Parathyroid adenoma (tissue), 2 donors: ENCODE measurements around the gene SPINDOC.

Experiments
- H2AFZ ChIP-seq: fragments of 300-600 bp; sonication (generic); one replicate; pipeline ENCODE4 v1.7.0; 2017; ENCODE audit warnings: antibody characterized with exemption, mild to moderate bottlenecking
- H3K27ac ChIP-seq: fragments of 300-600 bp; sonication (generic); one replicate; pipeline ENCODE4 v1.7.0; 2017
- H3K27me3 ChIP-seq: fragments of 300-600 bp; sonication (generic); one replicate; pipeline ENCODE4 v1.7.0; 2017; ENCODE audit warnings: low read length; ENCODE audit not compliant: control insufficient read depth, insufficient read depth
- H3K36me3 ChIP-seq: fragments of 300-600 bp; sonication (generic); one replicate; pipeline ENCODE4 v1.7.0; 2017; ENCODE audit warnings: low read length; ENCODE audit not compliant: control insufficient read depth, insufficient read depth
- H3K4me1 ChIP-seq: fragments of 300-600 bp; sonication (generic); one replicate; pipeline ENCODE4 v1.7.0; 2017; ENCODE audit warnings: control low read depth
- H3K4me2 ChIP-seq: fragments of 300-600 bp; sonication (generic); one replicate; pipeline ENCODE4 v1.7.0; 2017; ENCODE audit warnings: low read length
- H3K4me3 ChIP-seq: fragments of 300-600 bp; sonication (generic); one replicate; pipeline ENCODE4 v1.7.0; 2017; ENCODE audit warnings: low read depth, low read length
- H3K79me2 ChIP-seq: fragments of 300-600 bp; sonication (generic); one replicate; pipeline ENCODE4 v1.7.0; 2017; ENCODE audit warnings: control low read depth
- H3K9ac ChIP-seq: fragments of 300-600 bp; sonication (generic); one replicate; pipeline ENCODE4 v1.7.0; 2017; ENCODE audit warnings: mild to moderate bottlenecking
- H3K9me3 ChIP-seq: fragments of 300-600 bp; sonication (generic); one replicate; pipeline ENCODE4 v1.7.0; 2017; ENCODE audit warnings: low read length; ENCODE audit not compliant: control insufficient read depth
- TF ChIP-seq, protein P1 (sequence below): fragments of 300-600 bp; sonication (generic); IDR thresholded peaks from one replicate; pipeline ENCODE4 v1.7.0; 2017; ENCODE audit warnings: antibody characterized with exemption, mild to moderate bottlenecking
- donor health status: primary hyperparathyroidism.

SPINDOC gene

DNA sequence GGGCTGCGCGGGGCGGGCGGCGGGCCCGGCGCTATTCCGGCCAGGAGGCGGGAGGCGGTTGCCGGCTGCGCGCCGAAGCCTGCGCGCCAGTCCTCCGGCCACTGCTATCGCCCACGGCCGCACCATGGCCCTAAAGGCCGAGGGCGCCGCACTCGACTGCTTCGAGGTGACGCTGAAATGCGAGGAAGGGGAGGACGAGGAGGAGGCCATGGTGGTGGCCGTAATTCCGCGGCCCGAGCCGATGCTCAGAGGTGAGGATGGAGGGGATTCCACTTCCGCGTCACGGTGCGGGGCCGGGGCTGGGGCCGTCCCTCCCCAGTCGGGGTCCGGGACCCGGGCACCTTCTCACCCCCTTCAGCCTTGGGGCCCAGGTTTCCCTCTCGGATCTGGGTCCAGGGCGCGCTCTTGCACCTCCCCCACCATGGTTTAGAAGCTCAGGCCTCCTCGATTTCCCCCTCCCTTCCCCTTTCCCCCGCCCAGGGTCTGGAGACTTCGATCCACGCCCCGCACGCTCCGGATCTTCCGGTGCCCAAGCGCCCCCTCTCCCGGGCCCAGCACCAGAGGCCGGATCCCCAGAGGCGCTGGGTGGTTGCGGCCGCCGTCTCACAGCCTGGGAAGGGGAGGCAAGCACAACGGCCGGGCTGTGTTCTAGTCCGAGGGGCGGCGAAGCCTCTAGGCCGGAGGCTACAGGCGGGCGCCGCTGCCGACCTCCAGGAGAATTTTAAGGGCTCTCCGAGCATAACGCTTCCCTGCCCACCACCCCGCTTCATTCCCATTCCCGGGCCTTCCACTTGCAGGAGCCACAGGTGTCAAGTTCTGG is 517 bp downstream of the SPINDOC start:
- no peaks in the 10 kb centered on the region for H3K36me3 ChIP-seq
- H3K27me3 ChIP-seq = no peaks in the 10 kb centered on the region
- peak overlapping the region; percentile 62 for H3K4me3 ChIP-seq
- TF ChIP-seq, protein P1, sequence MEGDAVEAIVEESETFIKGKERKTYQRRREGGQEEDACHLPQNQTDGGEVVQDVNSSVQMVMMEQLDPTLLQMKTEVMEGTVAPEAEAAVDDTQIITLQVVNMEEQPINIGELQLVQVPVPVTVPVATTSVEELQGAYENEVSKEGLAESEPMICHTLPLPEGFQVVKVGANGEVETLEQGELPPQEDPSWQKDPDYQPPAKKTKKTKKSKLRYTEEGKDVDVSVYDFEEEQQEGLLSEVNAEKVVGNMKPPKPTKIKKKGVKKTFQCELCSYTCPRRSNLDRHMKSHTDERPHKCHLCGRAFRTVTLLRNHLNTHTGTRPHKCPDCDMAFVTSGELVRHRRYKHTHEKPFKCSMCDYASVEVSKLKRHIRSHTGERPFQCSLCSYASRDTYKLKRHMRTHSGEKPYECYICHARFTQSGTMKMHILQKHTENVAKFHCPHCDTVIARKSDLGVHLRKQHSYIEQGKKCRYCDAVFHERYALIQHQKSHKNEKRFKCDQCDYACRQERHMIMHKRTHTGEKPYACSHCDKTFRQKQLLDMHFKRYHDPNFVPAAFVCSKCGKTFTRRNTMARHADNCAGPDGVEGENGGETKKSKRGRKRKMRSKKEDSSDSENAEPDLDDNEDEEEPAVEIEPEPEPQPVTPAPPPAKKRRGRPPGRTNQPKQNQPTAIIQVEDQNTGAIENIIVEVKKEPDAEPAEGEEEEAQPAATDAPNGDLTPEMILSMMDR = no peak
- peak overlapping the region; percentile 78 for H2AFZ ChIP-seq
- H3K9me3 ChIP-seq = no peaks in the 10 kb centered on the region
- H3K4me1 ChIP-seq = peaks cover 3% of the 10 kb centered on the region
- peak overlapping the region; percentile 46 for H3K9ac ChIP-seq
- H3K4me2 ChIP-seq = peak overlapping the region; percentile 60
- no peaks in the 10 kb centered on the region for H3K79me2 ChIP-seq
- no peak overlapping the region for H3K27ac ChIP-seq

DNA sequence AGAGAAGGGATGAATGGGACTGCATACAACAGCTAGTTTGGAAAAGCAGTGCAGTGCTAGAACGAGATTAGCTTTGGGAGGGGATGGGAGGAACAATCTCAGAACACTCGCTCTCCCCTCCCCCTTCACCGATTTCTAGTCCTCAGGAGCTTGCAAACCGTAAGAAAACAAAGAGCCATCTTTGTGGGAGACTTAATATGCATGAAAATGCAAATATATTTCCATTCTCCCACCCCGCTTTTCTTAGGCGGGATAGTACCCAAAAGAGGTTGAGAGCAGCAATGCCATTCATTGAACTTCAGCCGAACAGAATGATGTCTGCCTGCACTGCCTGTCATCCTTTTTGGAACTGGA is 1.1 kb downstream of the SPINDOC start:
- no peaks in the 10 kb centered on the region for H3K9me3 ChIP-seq
- H2AFZ ChIP-seq = no peak overlapping the region
- TF ChIP-seq, protein P1 = no peak
- H3K79me2 ChIP-seq = no peaks in the 10 kb centered on the region
- H3K27me3 ChIP-seq = no peaks in the 10 kb centered on the region
- peaks cover 3% of the 10 kb centered on the region for H3K4me1 ChIP-seq
- no peak overlapping the region for H3K27ac ChIP-seq
- peak overlapping the region; percentile 62 for H3K4me3 ChIP-seq
- H3K36me3 ChIP-seq = no peaks in the 10 kb centered on the region
- no peak overlapping the region for H3K9ac ChIP-seq
- peak overlapping the region; percentile 60 for H3K4me2 ChIP-seq

DNA sequence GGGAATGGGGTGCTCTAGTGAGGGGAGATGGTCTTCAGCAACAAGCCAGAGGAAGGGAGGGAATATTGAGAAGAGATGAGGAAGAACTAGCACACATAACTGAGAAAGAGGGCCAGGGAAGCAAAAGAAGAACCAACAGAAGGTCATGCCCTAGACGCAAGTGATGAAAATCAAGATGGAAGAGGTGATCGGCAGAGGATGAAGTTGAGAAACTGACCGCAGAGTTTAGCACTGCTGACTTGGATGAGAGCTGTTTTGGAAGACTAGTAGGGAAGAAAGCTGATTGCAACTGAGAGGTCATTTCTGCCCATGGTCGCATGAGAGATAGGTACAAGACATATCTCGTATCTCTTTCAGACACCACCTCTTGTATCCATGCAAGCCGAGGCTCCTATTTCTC is 2.9 kb downstream of the SPINDOC start:
- no peak overlapping the region for H3K9ac ChIP-seq
- H3K9me3 ChIP-seq = no peaks in the 10 kb centered on the region
- no peak overlapping the region for H3K27ac ChIP-seq
- H2AFZ ChIP-seq = no peak overlapping the region
- TF ChIP-seq, protein P1 = no peak
- no peaks in the 10 kb centered on the region for H3K36me3 ChIP-seq
- no peak overlapping the region for H3K4me3 ChIP-seq
- no peaks in the 10 kb centered on the region for H3K27me3 ChIP-seq
- H3K4me1 ChIP-seq = peaks cover 3% of the 10 kb centered on the region
- H3K79me2 ChIP-seq = no peaks in the 10 kb centered on the region
- H3K4me2 ChIP-seq = no peak overlapping the region

DNA sequence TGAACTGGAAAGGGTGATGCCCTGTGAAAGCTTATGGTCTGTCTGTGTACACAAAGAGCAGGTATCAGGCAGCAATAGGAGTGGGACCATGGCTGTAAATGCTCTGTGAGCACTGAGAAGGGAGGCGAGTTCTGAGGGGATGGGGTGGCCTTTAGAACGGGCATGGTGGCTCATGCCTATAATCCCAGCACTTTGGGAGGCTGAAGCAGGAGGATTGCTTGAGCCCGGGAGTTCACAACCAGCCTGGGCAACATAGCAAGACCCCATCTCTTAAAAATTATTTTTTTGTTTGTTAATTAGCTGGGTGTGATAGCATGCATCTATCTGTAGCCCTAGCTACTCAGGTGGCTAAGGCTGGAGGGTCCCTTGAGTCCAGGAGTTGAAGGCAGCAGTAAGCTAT is 3.5 kb downstream of the SPINDOC start:
- Histone ChIP-seq H3K79me2 (no peaks in the 10 kb centered on the region), H3K36me3 (no peaks in the 10 kb centered on the region), H3K27me3 (no peaks in the 10 kb centered on the region), H3K27ac (no peak overlapping the region), H3K9me3 (no peaks in the 10 kb centered on the region), H3K4me3 (no peak overlapping the region), H2AFZ (no peak overlapping the region), H3K9ac (no peak overlapping the region), H3K4me2 (no peak overlapping the region), H3K4me1 (peaks cover 3% of the 10 kb centered on the region)
- TF ChIP-seq, protein P1 = no peak
